HepG2 (cell line): ENCODE measurements around the gene STAT5A.

Experiments used
- GTF2F1 ChIP-seq: fragments of 150-350 bp; IDR thresholded peaks from 2 replicates; pipeline ENCODE4 v1.6.1; 2014; ENCODE audit warnings: low read length
- POLR2A ChIP-seq, 2 experiments: IDR thresholded peaks; 2 replicates each; pipeline ENCODE4 v1.6.1; 2011; ENCODE audit warnings: low read depth in 2 of 2, low read length in 2 of 2, mild to moderate bottlenecking in 1 of 2, moderate library complexity in 1 of 2; ENCODE audit not compliant: insufficient read depth in 1 of 2
- SRSF4 ChIP-seq: fragments of 200-400 bp; formaldehyde crosslinking; IDR thresholded peaks from one replicate; pipeline ENCODE4 v1.6.1; 2018; ENCODE audit warnings: mild to moderate bottlenecking, low read depth, low read length, moderate library complexity; ENCODE audit not compliant: poor library complexity, severe bottlenecking
- TF ChIP-seq, protein P1 (sequence below): sonication (generic); formaldehyde crosslinking; IDR thresholded peaks from 2 replicates; pipeline ENCODE4 v1.4.0; 2020; ENCODE audit warnings: mild to moderate bottlenecking, missing genetic modification reagents
- TF ChIP-seq, protein P2 (sequence below): sonication (generic); formaldehyde crosslinking; IDR thresholded peaks from 2 replicates; pipeline ENCODE4 v1.4.0; 2020; ENCODE audit warnings: mild to moderate bottlenecking, missing genetic modification reagents
- TF ChIP-seq, protein P3 (sequence below): sonication (generic); formaldehyde crosslinking; IDR thresholded peaks from 2 replicates; pipeline ENCODE4 v1.4.0; 2020; ENCODE audit warnings: missing genetic modification reagents
- TF ChIP-seq, protein P4 (sequence below): sonication (generic); formaldehyde crosslinking; conservative IDR thresholded peaks from 2 replicates; pipeline ENCODE4 v1.8.1; 2023; ENCODE audit warnings: missing genetic modification reagents

DNA sequence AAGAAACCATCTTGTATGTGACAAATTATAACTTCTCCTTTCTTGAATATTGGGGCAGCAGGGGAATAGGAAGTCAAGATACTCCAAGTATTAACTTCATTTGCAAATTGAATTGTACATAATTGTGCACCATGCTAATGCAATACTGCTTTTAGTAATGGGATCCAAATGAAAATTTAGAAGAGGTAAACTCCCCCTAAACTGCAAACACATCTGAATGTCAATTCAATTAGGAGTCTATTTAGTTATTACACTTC is 16.6 kb upstream of the STAT5A start:
- TF ChIP-seq POLR2A (IDR thresholded peaks at IDR 0.05; ENCODE audit: insufficient read depth in 1 of 2, low read depth in 2 of 2, low read length in 2 of 2) (no peak), GTF2F1 (no peak), SRSF4 (no peak)
- TF ChIP-seq, protein P1, sequence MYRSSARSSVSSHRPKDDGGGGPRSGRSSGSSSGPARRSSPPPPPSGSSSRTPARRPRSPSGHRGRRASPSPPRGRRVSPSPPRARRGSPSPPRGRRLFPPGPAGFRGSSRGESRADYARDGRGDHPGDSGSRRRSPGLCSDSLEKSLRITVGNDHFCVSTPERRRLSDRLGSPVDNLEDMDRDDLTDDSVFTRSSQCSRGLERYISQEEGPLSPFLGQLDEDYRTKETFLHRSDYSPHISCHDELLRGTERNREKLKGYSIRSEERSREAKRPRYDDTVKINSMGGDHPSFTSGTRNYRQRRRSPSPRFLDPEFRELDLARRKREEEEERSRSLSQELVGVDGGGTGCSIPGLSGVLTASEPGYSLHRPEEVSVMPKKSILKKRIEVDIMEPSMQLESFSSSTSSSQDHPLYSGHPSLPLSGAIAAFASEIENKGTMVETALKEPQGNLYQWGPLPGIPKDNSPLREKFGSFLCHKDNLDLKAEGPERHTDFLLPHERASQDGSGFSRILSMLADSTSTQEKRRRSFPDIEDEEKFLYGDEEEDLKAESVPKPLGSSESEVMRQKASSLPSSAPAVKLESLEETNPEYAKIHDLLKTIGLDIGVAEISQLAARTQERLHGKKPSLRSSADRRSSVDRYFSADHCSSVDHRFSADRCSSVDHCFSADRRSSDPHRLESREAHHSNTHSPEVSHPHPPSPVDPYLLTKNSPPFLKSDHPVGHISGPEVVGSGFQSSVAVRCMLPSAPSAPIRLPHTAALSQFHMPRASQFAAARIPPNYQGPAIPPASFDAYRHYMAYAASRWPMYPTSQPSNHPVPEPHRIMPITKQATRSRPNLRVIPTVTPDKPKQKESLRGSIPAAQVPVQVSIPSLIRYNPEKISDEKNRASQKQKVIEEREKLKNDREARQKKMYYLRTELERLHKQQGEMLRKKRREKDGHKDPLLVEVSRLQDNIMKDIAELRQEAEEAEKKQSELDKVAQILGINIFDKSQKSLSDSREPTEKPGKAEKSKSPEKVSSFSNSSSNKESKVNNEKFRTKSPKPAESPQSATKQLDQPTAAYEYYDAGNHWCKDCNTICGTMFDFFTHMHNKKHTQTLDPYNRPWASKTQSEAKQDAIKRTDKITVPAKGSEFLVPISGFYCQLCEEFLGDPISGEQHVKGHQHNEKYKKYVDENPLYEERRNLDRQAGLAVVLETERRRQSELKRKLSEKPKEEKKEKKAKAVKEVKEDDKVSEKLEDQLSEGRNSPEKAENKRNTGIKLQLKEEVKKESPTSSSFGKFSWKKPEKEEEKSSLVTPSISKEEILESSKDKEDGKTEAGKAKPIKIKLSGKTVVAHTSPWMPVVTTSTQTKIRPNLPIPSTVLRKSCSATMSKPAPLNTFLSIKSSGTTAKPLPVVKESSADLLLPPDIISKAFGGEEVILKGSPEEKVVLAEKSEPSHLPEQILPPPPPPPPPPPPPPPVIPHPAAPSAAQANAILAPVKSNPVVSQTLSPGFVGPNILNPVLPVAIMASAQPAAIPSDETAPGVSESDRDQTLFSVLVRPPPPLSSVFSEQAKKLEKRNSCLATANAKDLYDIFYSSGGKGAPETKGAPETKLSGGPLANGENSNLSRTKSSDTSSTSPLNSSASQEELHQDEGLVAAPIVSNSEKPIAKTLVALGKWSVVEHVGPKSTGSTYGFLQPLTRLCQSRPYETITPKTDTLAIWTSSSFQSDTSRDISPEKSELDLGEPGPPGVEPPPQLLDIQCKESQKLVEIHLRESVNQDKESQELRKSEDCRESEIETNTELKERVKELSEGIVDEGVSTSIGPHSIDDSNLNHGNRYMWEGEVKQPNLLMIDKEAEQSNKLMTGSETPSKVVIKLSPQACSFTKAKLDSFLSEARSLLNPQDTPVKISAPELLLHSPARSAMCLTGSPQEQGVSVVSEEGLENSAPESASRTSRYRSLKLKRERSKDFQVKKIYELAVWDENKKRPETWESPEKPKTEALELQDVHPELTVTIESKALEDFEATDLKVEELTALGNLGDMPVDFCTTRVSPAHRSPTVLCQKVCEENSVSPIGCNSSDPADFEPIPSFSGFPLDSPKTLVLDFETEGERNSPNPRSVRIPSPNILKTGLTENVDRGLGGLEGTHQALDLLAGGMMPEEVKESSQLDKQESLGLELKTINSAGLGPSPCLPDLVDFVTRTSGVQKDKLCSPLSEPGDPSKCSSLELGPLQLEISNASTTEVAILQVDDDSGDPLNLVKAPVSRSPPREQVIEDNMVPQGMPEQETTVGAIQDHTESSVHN (CRISPR knock-in tag): no peak
- TF ChIP-seq, protein P2, sequence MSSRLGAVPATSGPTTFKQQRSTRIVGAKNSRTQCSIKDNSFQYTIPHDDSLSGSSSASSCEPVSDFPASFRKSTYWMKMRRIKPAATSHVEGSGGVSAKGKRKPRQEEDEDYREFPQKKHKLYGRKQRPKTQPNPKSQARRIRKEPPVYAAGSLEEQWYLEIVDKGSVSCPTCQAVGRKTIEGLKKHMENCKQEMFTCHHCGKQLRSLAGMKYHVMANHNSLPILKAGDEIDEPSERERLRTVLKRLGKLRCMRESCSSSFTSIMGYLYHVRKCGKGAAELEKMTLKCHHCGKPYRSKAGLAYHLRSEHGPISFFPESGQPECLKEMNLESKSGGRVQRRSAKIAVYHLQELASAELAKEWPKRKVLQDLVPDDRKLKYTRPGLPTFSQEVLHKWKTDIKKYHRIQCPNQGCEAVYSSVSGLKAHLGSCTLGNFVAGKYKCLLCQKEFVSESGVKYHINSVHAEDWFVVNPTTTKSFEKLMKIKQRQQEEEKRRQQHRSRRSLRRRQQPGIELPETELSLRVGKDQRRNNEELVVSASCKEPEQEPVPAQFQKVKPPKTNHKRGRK (CRISPR knock-in tag): no peak
- TF ChIP-seq, protein P3, sequence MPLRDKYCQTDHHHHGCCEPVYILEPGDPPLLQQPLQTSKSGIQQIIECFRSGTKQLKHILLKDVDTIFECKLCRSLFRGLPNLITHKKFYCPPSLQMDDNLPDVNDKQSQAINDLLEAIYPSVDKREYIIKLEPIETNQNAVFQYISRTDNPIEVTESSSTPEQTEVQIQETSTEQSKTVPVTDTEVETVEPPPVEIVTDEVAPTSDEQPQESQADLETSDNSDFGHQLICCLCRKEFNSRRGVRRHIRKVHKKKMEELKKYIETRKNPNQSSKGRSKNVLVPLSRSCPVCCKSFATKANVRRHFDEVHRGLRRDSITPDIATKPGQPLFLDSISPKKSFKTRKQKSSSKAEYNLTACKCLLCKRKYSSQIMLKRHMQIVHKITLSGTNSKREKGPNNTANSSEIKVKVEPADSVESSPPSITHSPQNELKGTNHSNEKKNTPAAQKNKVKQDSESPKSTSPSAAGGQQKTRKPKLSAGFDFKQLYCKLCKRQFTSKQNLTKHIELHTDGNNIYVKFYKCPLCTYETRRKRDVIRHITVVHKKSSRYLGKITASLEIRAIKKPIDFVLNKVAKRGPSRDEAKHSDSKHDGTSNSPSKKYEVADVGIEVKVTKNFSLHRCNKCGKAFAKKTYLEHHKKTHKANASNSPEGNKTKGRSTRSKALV: no peak
- TF ChIP-seq, protein P4, sequence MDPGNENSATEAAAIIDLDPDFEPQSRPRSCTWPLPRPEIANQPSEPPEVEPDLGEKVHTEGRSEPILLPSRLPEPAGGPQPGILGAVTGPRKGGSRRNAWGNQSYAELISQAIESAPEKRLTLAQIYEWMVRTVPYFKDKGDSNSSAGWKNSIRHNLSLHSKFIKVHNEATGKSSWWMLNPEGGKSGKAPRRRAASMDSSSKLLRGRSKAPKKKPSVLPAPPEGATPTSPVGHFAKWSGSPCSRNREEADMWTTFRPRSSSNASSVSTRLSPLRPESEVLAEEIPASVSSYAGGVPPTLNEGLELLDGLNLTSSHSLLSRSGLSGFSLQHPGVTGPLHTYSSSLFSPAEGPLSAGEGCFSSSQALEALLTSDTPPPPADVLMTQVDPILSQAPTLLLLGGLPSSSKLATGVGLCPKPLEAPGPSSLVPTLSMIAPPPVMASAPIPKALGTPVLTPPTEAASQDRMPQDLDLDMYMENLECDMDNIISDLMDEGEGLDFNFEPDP (CRISPR knock-in tag): no peak
